SH-SY5Y (cell line): ENCODE data around the gene CNIH3.

ENCODE experiments used
- GATA2 ChIP-seq: IDR thresholded peaks from 2 replicates; pipeline ENCODE4 v1.6.1; 2011; ENCODE audit warnings: mild to moderate bottlenecking, low read depth, low read length
- GATA3 ChIP-seq: IDR thresholded peaks from 2 replicates; pipeline ENCODE4 v1.6.1; 2011; ENCODE audit warnings: low read depth, mild to moderate bottlenecking, low read length, moderate library complexity

The CNIH3 gene

GRCh38 chr1:224760163-224760562, 144.0 kb downstream of the CNIH3 start:
- TF ChIP-seq GATA2 (no peak), GATA3 (no peak)

GRCh38 chr1:224761245-224761644, 145.1 kb downstream of the CNIH3 start:
- TF ChIP-seq GATA2 (no peak), GATA3 (no peak)

DNA sequence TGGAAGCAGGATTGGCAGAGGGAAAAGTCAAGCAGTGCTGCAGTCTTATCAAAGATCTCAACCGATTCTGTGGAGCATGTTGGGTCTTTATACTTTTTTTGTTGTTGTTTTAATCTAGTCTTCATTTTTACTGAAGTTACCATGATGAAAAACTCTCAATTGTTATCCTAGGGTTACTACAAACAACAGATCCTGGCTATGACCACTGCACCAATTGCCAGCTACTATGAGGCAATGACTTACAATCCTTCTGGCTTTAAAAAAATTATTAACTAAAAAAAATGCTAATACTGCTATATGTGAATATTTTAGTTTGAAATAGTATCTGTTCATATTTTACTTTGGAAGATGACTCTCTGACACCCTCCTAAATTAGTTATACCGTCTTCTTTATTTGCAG, 145.9 kb downstream of the CNIH3 start:
- TF ChIP-seq GATA3 (no peak), GATA2 (no peak)

- TF ChIP-seq GATA3 (no peak), GATA2 (no peak)
Measured at GRCh38 chr1:224762701-224763100, 146.6 kb downstream of the CNIH3 start.

DNA sequence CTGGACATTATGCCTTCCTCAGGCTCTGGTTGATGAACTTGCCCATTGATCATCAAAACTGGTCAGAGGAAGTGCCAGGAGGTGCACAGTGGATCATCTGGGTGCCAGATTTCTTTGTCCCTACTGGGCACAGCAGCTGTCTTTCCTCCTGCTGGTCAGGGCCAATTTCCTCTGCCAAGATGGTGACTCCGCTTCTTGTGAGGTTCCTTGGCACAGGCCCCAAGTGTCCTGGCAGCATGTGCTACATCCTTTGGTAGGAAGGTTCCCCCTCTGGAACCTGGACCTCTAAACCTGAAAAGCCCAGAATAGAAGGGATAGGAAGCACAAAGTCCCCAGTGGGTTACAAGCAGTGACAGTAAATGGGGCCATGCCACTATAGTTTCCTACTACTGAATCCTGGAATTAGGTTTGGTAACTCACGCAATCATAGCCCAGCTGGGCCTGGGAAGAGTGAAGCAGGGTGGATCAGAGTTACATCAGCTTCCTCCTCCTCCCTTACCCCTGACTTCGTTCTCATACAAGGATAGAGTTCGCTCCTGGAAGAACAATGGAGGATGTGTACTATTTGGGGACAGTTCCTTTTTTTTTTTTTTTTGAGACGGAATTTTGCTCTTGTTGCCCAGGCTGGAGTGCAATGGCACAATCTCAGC, 147.1 kb downstream of the CNIH3 start:
- TF ChIP-seq GATA3, result no peak
- TF ChIP-seq GATA2, result no peak

GRCh38 chr1:224766266-224766665, 150.1 kb downstream of the CNIH3 start:
- TF ChIP-seq GATA3 (no peak), GATA2 (no peak)

GRCh38 chr1:224767031-224767430, 150.9 kb downstream of the CNIH3 start:
- TF ChIP-seq GATA3 (no peak), GATA2 (no peak)

DNA sequence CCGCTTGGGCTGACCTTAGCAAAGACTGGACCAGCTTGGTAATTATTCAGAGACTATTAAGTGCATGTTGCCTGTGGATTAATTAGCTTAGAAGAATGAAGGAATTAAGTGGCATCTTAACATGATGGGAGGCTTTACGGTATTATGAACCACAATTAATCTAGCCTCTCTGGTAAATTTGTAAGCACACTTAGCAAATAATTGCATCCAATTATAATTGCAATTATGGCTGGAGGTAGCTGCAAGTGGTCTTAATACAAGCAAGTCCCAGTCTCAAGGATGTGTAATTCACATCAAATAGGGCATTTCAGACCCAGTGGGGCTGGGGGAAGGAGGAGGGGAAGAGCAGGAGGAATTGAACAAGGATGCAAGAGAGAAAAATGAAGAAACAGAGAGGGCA, 151.6 kb downstream of the CNIH3 start:
- TF ChIP-seq GATA2 (no peak), GATA3 (no peak)

- TF ChIP-seq GATA2, result no peak
- no peak for TF ChIP-seq GATA3
Measured at GRCh38 chr1:224768971-224769370, 152.9 kb downstream of the CNIH3 start.

DNA sequence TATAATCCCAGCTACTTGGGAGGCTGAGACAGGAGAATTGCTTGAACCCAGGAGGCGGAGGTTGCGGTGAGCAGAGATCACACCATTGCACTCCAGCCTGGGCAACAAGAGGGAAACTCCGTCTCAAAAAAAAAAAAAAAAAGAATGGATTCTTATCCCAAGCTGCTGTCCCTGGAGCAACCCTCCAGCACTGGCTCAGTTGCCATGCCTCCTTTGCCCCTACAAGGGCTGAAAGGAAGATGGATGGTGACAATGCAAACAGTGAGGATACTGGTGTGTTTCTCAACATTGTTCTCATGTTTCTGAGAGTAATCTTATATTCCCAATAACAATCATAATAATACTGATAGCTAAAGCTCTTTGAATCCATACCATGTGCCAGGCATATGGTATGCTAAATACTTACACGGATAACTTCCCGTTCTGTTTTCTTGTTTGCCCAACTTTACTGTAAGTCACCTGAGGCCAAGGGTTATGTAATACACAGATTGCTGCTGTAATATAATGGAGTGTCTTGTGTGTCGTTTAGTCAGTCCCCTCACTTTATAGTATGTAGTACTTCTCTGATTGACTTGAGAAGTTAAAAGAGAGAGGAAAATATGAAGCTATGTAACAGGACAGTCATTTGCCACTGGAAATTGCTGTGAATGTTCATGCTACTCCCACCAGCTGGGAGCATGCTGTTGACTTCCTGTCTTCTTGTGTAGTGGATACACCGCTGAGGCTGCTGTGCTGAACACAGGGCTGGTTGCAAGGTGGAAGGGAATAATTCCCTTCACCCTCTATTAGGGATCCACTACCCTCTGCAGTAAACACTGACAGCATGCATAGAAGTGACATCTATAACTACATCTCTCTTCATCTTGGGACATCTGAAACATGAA, 153.6 kb downstream of the CNIH3 start:
- TF ChIP-seq GATA3, result no peak

DNA sequence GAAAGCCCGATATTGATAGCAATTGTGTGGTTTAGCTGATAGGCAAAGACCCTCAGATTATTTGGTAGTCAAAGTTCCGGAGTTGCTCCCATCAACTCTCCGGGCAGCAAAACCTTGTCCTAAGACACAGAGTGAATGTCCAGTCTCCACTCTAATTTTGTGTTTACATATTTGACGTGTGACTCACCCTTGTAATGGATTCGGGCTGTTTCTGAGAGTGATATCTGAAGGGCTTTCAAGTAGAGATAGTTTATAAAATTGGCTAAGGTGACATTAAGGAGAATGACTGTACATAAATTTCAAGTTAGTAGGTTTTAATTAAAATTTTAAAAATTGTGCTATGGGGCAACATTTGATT, 154.2 kb downstream of the CNIH3 start:
- no peak for TF ChIP-seq GATA3
- no peak for TF ChIP-seq GATA2

GRCh38 chr1:224773646-224774045, 157.5 kb downstream of the CNIH3 start:
- TF ChIP-seq GATA2 (no peak), GATA3 (no peak)

GRCh38 chr1:224774378-224774777, 158.3 kb downstream of the CNIH3 start:
- no peak for TF ChIP-seq GATA2

- TF ChIP-seq GATA3, result no peak
- no peak for TF ChIP-seq GATA2
Measured at GRCh38 chr1:224777180-224777579, 161.1 kb downstream of the CNIH3 start.

GRCh38 chr1:224779536-224779935, 163.4 kb downstream of the CNIH3 start:
- no peak for TF ChIP-seq GATA2
- TF ChIP-seq GATA3, result no peak

DNA sequence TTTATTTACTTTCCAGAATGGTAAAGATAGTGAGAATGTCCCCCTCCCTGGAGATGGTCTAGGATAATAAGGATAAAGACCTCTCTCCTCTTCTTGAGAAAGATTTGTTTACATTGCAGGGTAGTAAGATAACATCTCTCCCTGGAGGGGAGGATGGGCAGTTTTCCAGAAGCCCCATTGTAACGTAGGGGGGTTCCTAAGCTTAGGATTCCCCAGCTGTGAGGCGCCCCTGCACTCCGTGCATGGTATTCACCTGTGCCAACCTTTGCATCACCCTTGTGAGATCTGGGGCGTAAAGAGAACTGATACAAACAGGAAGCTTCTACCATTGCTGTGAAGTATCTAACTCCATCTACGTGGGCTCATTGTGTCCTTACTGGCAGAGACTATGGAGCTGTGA, 164.6 kb downstream of the CNIH3 start:
- TF ChIP-seq GATA3 (no peak), GATA2 (0 out of 2 replicates have a peak, but pooled peaks have one; percentile 17)
